Measurements from ENCODE around the gene CLMP. TPM values are rescaled to one million over a fixed set of nuclear protein-coding genes. Genes with fewer than 3 reads are reported as not detected.

Gene CLMP
- total RNA-seq, 2 experiments from 2014 or later, result 0.06 to 0.19 TPM

- TF ChIP-seq CTCF (IDR thresholded peaks at IDR 0.05), result no peak
- Mint-ChIP-seq H3K27me3 (peaks cover 52% of the 10 kb centered on the region), H3K36me3 (ENCODE audit: low read depth) (no peaks in the 10 kb centered on the region), H3K27ac (no peak overlapping the region), H3K9me3 (no peaks in the 10 kb centered on the region), H3K4me3 (no peak overlapping the region), H3K4me1 (ENCODE audit: low read depth) (no peaks in the 10 kb centered on the region)
- Histone ChIP-seq H3K36me3 (ENCODE audit: insufficient read depth, low read length) (no peaks in the 10 kb centered on the region), H3K9me3 (ENCODE audit: control insufficient read depth in 1 of 2, insufficient read depth in 1 of 2, low read length in 2 of 2) (no peaks in the 10 kb centered on the region), H3K27me3 (ENCODE audit: control insufficient read depth in 1 of 2, insufficient read depth in 2 of 2, low read length in 2 of 2) (peaks cover 4 to 16% of the 10 kb centered on the region in 2 experiments), H3K4me3 (ENCODE audit: low read length) (no peak overlapping the region), H3K4me1 (ENCODE audit: insufficient read depth, low read length) (no peaks in the 10 kb centered on the region), H3K27ac (ENCODE audit: low read depth in 1 of 2, low read length in 2 of 2) (no peak overlapping the region)
- ChIA-PET POLR2A (no interaction called here), CTCF (no interaction called here)
- intact Hi-C loops (cut with DNase I, micrococcal nuclease), result no loop called here
- ATAC-seq (ENCODE audit: poor library complexity) (no peak), DNase-seq (no peak)
Observed at GRCh38 chr11:123203471-123203870, 8.4 kb upstream of the CLMP start.

- no peaks in the 10 kb centered on the region for H3K36me3 ChIP-seq (ENCODE audit: insufficient read depth, low read length)
- H3K4me3 Mint-ChIP-seq, result no peak overlapping the region
- DNase-seq (no peak), ATAC-seq (ENCODE audit: poor library complexity) (no peak)
- no peak overlapping the region for H3K4me3 ChIP-seq (ENCODE audit: low read length)
- no peak overlapping the region for H3K27ac ChIP-seq (ENCODE audit: low read depth in 1 of 2, low read length in 2 of 2)
- peaks cover 54% of the 10 kb centered on the region for H3K27me3 Mint-ChIP-seq
- no peaks in the 10 kb centered on the region for H3K9me3 Mint-ChIP-seq
- peaks cover 14 to 26% of the 10 kb centered on the region in 2 experiments for H3K27me3 ChIP-seq (ENCODE audit: control insufficient read depth in 1 of 2, insufficient read depth in 2 of 2, low read length in 2 of 2)
- no peak for TF ChIP-seq CTCF (IDR thresholded peaks at IDR 0.05)
- intact Hi-C loops (cut with DNase I, micrococcal nuclease), result no loop called here
- ChIA-PET POLR2A (no interaction called here), CTCF (no interaction called here)
- H3K4me1 ChIP-seq (ENCODE audit: insufficient read depth, low read length), result no peaks in the 10 kb centered on the region
- no peak overlapping the region for H3K27ac Mint-ChIP-seq
- H3K4me1 Mint-ChIP-seq (ENCODE audit: low read depth), result no peaks in the 10 kb centered on the region
- H3K9me3 ChIP-seq (ENCODE audit: control insufficient read depth in 1 of 2, insufficient read depth in 1 of 2, low read length in 2 of 2), result no peaks in the 10 kb centered on the region
- no peaks in the 10 kb centered on the region for H3K36me3 Mint-ChIP-seq (ENCODE audit: low read depth)
Observed at GRCh38 chr11:123202155-123203151, 7.4 kb upstream of the CLMP start.

GRCh38 chr11:123200264-123200663 is 5.2 kb upstream of the CLMP start:
- Histone ChIP-seq H3K27me3 (ENCODE audit: control insufficient read depth in 1 of 2, insufficient read depth in 2 of 2, low read length in 2 of 2) (peaks cover 28 to 46% of the 10 kb centered on the region in 2 experiments), H3K4me1 (ENCODE audit: insufficient read depth, low read length) (peaks cover 14% of the 10 kb centered on the region), H3K27ac (ENCODE audit: low read depth in 1 of 2, low read length in 2 of 2) (no peak overlapping the region), H3K9me3 (ENCODE audit: control insufficient read depth in 1 of 2, insufficient read depth in 1 of 2, low read length in 2 of 2) (no peaks in the 10 kb centered on the region), H3K36me3 (ENCODE audit: insufficient read depth, low read length) (no peaks in the 10 kb centered on the region), H3K4me3 (ENCODE audit: low read length) (no peak overlapping the region)
- Mint-ChIP-seq H3K27ac (no peak overlapping the region), H3K4me1 (ENCODE audit: low read depth) (peaks cover 7% of the 10 kb centered on the region), H3K4me3 (no peak overlapping the region), H3K27me3 (peaks cover 65% of the 10 kb centered on the region), H3K9me3 (no peaks in the 10 kb centered on the region), H3K36me3 (ENCODE audit: low read depth) (no peaks in the 10 kb centered on the region)
- ATAC-seq (ENCODE audit: poor library complexity) (no peak), DNase-seq (no peak)
- CTCF ChIA-PET, result no interaction called here
- POLR2A ChIA-PET, result no interaction called here
- intact Hi-C loops (cut with DNase I, micrococcal nuclease), result no loop called here
- no peak for TF ChIP-seq CTCF (IDR thresholded peaks at IDR 0.05)
